DOHH2 (cell line): Measurements from ENCODE around the gene ATL2.

Source experiments
- EZH2phosphoT487 ChIP-seq: fragments of 200-600 bp; sonication (generic); IDR thresholded peaks from 2 replicates; pipeline ENCODE4 v1.6.1; 2017; ENCODE audit warnings: borderline replicate concordance, mild to moderate bottlenecking, antibody characterized with exemption, low read length, moderate library complexity, mixed read lengths
- TF ChIP-seq, protein P1 (sequence below): fragments of 200-600 bp; sonication (generic); IDR thresholded peaks from one replicate; pipeline ENCODE4 v1.5.1; 2014; ENCODE audit warnings: antibody characterized with exemption, mild to moderate bottlenecking, low read depth, low read length; ENCODE audit not compliant: poor library complexity, severe bottlenecking

DNA sequence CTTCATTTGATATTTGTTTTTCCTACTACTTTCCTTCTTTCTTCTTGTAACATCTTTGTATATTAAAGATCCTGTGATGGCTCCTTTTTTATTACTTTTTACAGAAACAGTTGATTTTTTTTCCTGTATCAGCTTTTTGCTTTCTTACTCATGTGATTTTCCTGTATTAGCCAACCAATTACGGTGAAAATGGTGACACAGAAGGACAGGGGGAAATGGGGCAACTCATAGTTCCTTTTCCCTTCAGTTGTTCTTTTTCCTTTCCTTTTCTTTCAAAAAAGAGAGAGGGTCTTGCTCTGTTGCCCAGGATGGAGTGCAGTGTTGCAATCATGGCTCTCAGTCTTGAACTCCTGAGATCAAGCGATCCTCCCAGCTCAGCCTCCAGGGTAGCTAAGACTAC, 117.8 kb downstream of the ATL2 start:
- TF ChIP-seq, protein P1, sequence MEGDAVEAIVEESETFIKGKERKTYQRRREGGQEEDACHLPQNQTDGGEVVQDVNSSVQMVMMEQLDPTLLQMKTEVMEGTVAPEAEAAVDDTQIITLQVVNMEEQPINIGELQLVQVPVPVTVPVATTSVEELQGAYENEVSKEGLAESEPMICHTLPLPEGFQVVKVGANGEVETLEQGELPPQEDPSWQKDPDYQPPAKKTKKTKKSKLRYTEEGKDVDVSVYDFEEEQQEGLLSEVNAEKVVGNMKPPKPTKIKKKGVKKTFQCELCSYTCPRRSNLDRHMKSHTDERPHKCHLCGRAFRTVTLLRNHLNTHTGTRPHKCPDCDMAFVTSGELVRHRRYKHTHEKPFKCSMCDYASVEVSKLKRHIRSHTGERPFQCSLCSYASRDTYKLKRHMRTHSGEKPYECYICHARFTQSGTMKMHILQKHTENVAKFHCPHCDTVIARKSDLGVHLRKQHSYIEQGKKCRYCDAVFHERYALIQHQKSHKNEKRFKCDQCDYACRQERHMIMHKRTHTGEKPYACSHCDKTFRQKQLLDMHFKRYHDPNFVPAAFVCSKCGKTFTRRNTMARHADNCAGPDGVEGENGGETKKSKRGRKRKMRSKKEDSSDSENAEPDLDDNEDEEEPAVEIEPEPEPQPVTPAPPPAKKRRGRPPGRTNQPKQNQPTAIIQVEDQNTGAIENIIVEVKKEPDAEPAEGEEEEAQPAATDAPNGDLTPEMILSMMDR = no peak
- TF ChIP-seq EZH2phosphoT487 = no peak
